HEK293 (cell line): ENCODE data around the gene TOP2A.

ENCODE experiments used
- CTCF ChIA-PET: fragments of 350-600 bp; formaldehyde crosslinking; extraction: SDS; loops from one replicate; lab custom pipeline; 2021; ENCODE audit warnings: antibody characterized with exemption; lab: Yijun Ruan, JAX
- POLR2A ChIA-PET: fragments of 300-600 bp; formaldehyde crosslinking; extraction: SDS; loops from one replicate; lab custom pipeline; 2020; ENCODE audit warnings: antibody characterized with exemption, inconsistent platforms; lab: Yijun Ruan, JAX
- H3K27ac ChIP-seq: fragments of 200-500 bp; sonication (Bioruptor generic); 2 replicates; pipeline ENCODE4 v1.5.1; 2014; ENCODE audit warnings: low read depth, low read length, control low read depth, inconsistent platforms; ENCODE audit errors: extremely low read depth
- H3K36me3 ChIP-seq, 2 experiments: fragments of 200-500 bp in 1 of 2; sonication (Bioruptor generic) in 1 of 2; 1 replicate in 1 of 2; 2 replicates in 1 of 2; pipeline ENCODE4 v1.5.1; 2014 to 2017; ENCODE audit warnings: inconsistent platforms in 2 of 2, low read length in 2 of 2; ENCODE audit not compliant: control insufficient read depth in 2 of 2, insufficient read depth in 1 of 2
- H3K4me1 ChIP-seq: fragments of 200-500 bp; sonication (Bioruptor generic); 2 replicates; pipeline ENCODE4 v1.5.1; 2014; ENCODE audit warnings: mild to moderate bottlenecking, low read length, inconsistent platforms; ENCODE audit not compliant: control insufficient read depth, insufficient read depth
- H3K4me3 ChIP-seq: 2 replicates; pipeline ENCODE4 v1.5.1; 2011; ENCODE audit warnings: low read depth, mild to moderate bottlenecking, control low read depth, low read length, moderate library complexity
- H3K9me3 ChIP-seq: fragments of 200-500 bp; sonication (Bioruptor generic); 2 replicates; pipeline ENCODE4 v1.5.1; 2014; ENCODE audit warnings: low read depth, low read length, inconsistent platforms; ENCODE audit not compliant: control insufficient read depth, insufficient read depth
- GFI1B ChIP-seq: fragments of 450-650 bp; formaldehyde crosslinking; IDR thresholded peaks from 2 replicates; pipeline ENCODE4 v1.5.1; 2016; ENCODE audit warnings: missing biosample characterization, missing genetic modification characterization
- KLF10 ChIP-seq: fragments of 450-650 bp; IDR thresholded peaks from 2 replicates; pipeline ENCODE4 v1.5.1; 2018; ENCODE audit warnings: missing biosample characterization, mild to moderate bottlenecking, missing genetic modification characterization
- KLF7 ChIP-seq: fragments of 450-650 bp; formaldehyde crosslinking; IDR thresholded peaks from 2 replicates; pipeline ENCODE4 v1.5.1; 2016; ENCODE audit warnings: missing biosample characterization, missing genetic modification characterization, borderline replicate concordance
- OSR2 ChIP-seq: fragments of 450-650 bp; formaldehyde crosslinking; IDR thresholded peaks from 2 replicates; pipeline ENCODE4 v1.5.1; 2016; ENCODE audit warnings: missing biosample characterization, missing genetic modification characterization
- TRIM28 ChIP-seq: IDR thresholded peaks from 2 replicates; pipeline ENCODE4 v1.6.1; 2011; ENCODE audit warnings: low read length, control low read depth, borderline replicate concordance
- ZBTB21 ChIP-seq: fragments of 450-650 bp; formaldehyde crosslinking; IDR thresholded peaks from 2 replicates; pipeline ENCODE4 v1.5.1; 2017; ENCODE audit warnings: missing biosample characterization, missing genetic modification characterization
- ZFP41 ChIP-seq: fragments of 450-650 bp; formaldehyde crosslinking; IDR thresholded peaks from 2 replicates; pipeline ENCODE4 v1.5.1; 2016; ENCODE audit warnings: missing biosample characterization, missing genetic modification characterization, borderline replicate concordance
- ZNF10 ChIP-seq: fragments of 450-650 bp; formaldehyde crosslinking; IDR thresholded peaks from 2 replicates; pipeline ENCODE4 v1.5.1; 2017; ENCODE audit warnings: missing biosample characterization, missing genetic modification characterization
- ZNF184 ChIP-seq: fragments of 450-650 bp; IDR thresholded peaks from 2 replicates; pipeline ENCODE4 v1.5.1; 2018; ENCODE audit warnings: missing biosample characterization, mild to moderate bottlenecking, missing genetic modification characterization
- ZNF266 ChIP-seq: fragments of 450-650 bp; formaldehyde crosslinking; IDR thresholded peaks from 2 replicates; pipeline ENCODE4 v1.5.1; 2016; ENCODE audit warnings: missing biosample characterization, missing genetic modification characterization, low read depth
- ZNF311 ChIP-seq: fragments of 450-650 bp; formaldehyde crosslinking; IDR thresholded peaks from 2 replicates; pipeline ENCODE4 v1.5.1; 2017; ENCODE audit warnings: missing biosample characterization, missing genetic modification characterization, borderline replicate concordance
- ZNF341 ChIP-seq: fragments of 450-650 bp; formaldehyde crosslinking; IDR thresholded peaks from 2 replicates; pipeline ENCODE4; 2016; ENCODE audit warnings: low read depth, missing biosample characterization, missing genetic modification characterization
- ZNF366 ChIP-seq: fragments of 450-650 bp; formaldehyde crosslinking; conservative IDR thresholded peaks from 2 replicates; pipeline ENCODE4 v1.5.1; 2016; ENCODE audit warnings: missing biosample characterization, missing genetic modification characterization
- ZNF518A ChIP-seq: fragments of 450-650 bp; formaldehyde crosslinking; conservative IDR thresholded peaks from 2 replicates; pipeline ENCODE4 v1.5.1; 2016; ENCODE audit warnings: low read depth, missing biosample characterization, missing genetic modification characterization
- ZNF639 ChIP-seq: fragments of 450-650 bp; formaldehyde crosslinking; IDR thresholded peaks from 2 replicates; pipeline ENCODE4 v1.5.1; 2016; ENCODE audit warnings: missing biosample characterization, missing genetic modification characterization
- ZNF658 ChIP-seq: fragments of 450-650 bp; formaldehyde crosslinking; IDR thresholded peaks from 2 replicates; pipeline ENCODE4; 2016; ENCODE audit warnings: missing biosample characterization, missing genetic modification characterization
- ZNF785 ChIP-seq: fragments of 450-650 bp; formaldehyde crosslinking; IDR thresholded peaks from 2 replicates; pipeline ENCODE4 v1.5.1; 2016; ENCODE audit warnings: missing biosample characterization, missing genetic modification characterization
- ZNF792 ChIP-seq: fragments of 450-650 bp; formaldehyde crosslinking; IDR thresholded peaks from 2 replicates; pipeline ENCODE4 v1.5.1; 2016; ENCODE audit warnings: missing biosample characterization, missing genetic modification characterization
- ZSCAN16 ChIP-seq: fragments of 450-650 bp; formaldehyde crosslinking; IDR thresholded peaks from 2 replicates; pipeline ENCODE4 v1.5.1; 2016; ENCODE audit warnings: missing biosample characterization, missing genetic modification characterization
- TF ChIP-seq, protein P1 (sequence below): fragments of 450-650 bp; formaldehyde crosslinking; IDR thresholded peaks from 2 replicates; pipeline ENCODE4 v1.5.1; 2016; ENCODE audit warnings: missing biosample characterization, missing genetic modification characterization

TOP2A gene

DNA sequence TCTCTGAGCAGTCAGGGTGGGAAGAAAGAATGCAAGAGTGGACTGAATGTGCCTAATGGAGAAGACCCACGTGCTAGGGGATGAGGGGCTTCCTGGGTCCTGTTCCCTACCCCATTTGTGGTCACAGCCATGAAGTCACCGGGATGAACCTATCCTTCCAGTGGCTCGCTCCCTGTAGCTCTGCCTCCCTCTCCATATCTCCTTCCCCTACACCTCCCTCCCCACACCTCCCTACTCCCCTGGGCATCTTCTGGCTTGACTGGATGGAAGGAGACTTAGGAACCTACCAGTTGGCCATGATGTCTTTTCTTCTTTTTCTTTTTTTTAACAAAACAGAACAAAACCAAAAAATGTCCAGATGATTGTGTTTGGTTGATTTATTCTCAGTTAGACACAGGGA, 39.7 kb upstream of the TOP2A start:
- TF ChIP-seq ZNF10 (tag by site-specific recombination) (no peak), ZNF341 (tag by site-specific recombination) (no peak), ZNF518A (tag by site-specific recombination) (no peak), ZNF785 (tag by site-specific recombination) (no peak), ZNF266 (tag by site-specific recombination) (no peak), OSR2 (tag by site-specific recombination) (no peak), ZFP41 (no peak), ZNF184 (tag by site-specific recombination) (no peak), ZBTB21 (no peak), ZNF366 (tag by site-specific recombination) (no peak), GFI1B (tag by site-specific recombination) (no peak), KLF10 (tag by site-specific recombination) (no peak), ZNF311 (no peak), ZSCAN16 (tag by site-specific recombination) (no peak), TRIM28 (no peak), KLF7 (tag by site-specific recombination) (no peak), ZNF639 (tag by site-specific recombination) (no peak), ZNF658 (tag by site-specific recombination) (no peak), ZNF792 (tag by site-specific recombination) (no peak)
- TF ChIP-seq, protein P1, sequence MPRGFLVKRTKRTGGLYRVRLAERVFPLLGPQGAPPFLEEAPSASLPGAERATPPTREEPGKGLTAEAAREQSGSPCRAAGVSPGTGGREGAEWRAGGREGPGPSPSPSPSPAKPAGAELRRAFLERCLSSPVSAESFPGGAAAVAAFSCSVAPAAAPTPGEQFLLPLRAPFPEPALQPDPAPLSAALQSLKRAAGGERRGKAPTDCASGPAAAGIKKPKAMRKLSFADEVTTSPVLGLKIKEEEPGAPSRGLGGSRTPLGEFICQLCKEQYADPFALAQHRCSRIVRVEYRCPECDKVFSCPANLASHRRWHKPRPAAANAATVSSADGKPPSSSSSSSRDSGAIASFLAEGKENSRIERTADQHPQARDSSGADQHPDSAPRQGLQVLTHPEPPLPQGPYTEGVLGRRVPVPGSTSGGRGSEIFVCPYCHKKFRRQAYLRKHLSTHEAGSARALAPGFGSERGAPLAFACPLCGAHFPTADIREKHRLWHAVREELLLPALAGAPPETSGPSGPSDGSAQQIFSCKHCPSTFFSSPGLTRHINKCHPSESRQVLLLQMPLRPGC (tag by site-specific recombination), result no peak
- Histone ChIP-seq H3K4me1 (peaks cover 8% of the 10 kb centered on the region; the same call in 1 of the 2 replicates), H3K9me3 (no peaks in the 10 kb centered on the region), H3K36me3 (peaks cover 0 to 23% of the 10 kb centered on the region in 2 experiments; a peak in 1 of 3 replicates), H3K4me3 (no peak overlapping the region), H3K27ac (no peak overlapping the region)
- POLR2A ChIA-PET, result interaction anchor here (1.0 kb wide), 1 partner anchor 40 kb away, joined by 3 read pairs; the partner anchor contains the start of gene TOP2A
- CTCF ChIA-PET, result interaction anchor here (0.5 to 5.9 kb wide), 3 partner anchors 18 to 38 kb away, joined by 3 to 57 read pairs (median 4); no protein-coding TSS in a partner anchor
